Tibial nerve (tissue), 4 donors: Measurements from ENCODE around the gene FGGY.

Experiments
- EP300 ChIP-seq, 2 donors: sonication (generic); formaldehyde crosslinking; IDR thresholded peaks; one replicate each; pipeline ENCODE4 v1.6.1; 2017; ENCODE audit warnings: antibody characterized with exemption in 2 of 2, mild to moderate bottlenecking in 1 of 2
- POLR2A ChIP-seq, 2 donors: fragments of 450-650 bp; IDR thresholded peaks; one replicate each; pipeline ENCODE4 v1.6.1; 2017; ENCODE audit warnings: antibody characterized with exemption in 2 of 2, mild to moderate bottlenecking in 2 of 2, moderate library complexity in 2 of 2
- TF ChIP-seq, protein P1 (sequence below), 5 experiments: fragments of 200-600 bp in 3 of 5; fragments of 450-650 bp in 2 of 5; sonication (generic) in 3 of 5; IDR thresholded peaks; one replicate each; pipeline ENCODE4 v1.5.1; 2016 to 2019; ENCODE audit warnings: antibody characterized with exemption in 5 of 5, mild to moderate bottlenecking in 3 of 5, moderate library complexity in 2 of 5

DNA sequence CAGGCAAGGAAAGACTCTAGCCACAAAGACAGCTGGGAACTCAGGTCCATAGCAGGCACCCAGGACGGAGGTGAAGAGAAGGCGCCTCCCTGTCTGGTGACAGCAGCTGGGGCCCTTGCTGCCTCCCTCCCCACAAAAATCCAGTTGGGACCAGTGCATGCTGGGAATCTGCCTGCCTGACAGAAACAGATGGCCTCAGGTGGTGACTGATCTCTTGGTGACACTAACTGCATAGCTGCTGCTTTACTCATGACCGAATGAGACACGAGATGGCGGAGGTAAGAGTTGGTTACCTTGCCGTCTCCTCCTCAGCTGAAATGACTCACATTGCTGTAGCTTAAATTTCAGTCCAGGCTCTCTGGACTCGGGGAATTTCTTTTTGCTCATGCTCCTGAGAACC, 130.3 kb downstream of the FGGY start:
- TF ChIP-seq, protein P1, sequence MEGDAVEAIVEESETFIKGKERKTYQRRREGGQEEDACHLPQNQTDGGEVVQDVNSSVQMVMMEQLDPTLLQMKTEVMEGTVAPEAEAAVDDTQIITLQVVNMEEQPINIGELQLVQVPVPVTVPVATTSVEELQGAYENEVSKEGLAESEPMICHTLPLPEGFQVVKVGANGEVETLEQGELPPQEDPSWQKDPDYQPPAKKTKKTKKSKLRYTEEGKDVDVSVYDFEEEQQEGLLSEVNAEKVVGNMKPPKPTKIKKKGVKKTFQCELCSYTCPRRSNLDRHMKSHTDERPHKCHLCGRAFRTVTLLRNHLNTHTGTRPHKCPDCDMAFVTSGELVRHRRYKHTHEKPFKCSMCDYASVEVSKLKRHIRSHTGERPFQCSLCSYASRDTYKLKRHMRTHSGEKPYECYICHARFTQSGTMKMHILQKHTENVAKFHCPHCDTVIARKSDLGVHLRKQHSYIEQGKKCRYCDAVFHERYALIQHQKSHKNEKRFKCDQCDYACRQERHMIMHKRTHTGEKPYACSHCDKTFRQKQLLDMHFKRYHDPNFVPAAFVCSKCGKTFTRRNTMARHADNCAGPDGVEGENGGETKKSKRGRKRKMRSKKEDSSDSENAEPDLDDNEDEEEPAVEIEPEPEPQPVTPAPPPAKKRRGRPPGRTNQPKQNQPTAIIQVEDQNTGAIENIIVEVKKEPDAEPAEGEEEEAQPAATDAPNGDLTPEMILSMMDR (IDR thresholded peaks at IDR 0.05), result no peak
- no peak for TF ChIP-seq POLR2A (IDR thresholded peaks at IDR 0.05)
- TF ChIP-seq EP300 (IDR thresholded peaks at IDR 0.05), result no peak
